COLO829 (cell line): ENCODE measurements around the gene GNAZ.

ENCODE experiments used
- DNase-seq: peaks from one replicate; pipeline ENCODE4 v3.0.0; 2012; ENCODE audit warnings: low spot score

Gene GNAZ

GRCh38 chr22:23076896-23077572, 6.7 kb downstream of the GNAZ start:
- no peak for DNase-seq

GRCh38 chr22:23077627-23078461, 7.5 kb downstream of the GNAZ start:
- no peak for DNase-seq

GRCh38 chr22:23078462-23078787, 8.1 kb downstream of the GNAZ start:
- DNase-seq, result no peak

GRCh38 chr22:23079240-23079768, 9.0 kb downstream of the GNAZ start:
- DNase-seq, result no peak

- no peak for DNase-seq
These were observed 9.6 kb downstream of the GNAZ start for GRCh38 chr22:23079814-23080521.

- no peak for DNase-seq
These were observed 10.4 kb downstream of the GNAZ start for GRCh38 chr22:23080613-23081290.

- no peak for DNase-seq
These were observed 12.4 kb downstream of the GNAZ start for GRCh38 chr22:23082534-23083314.

GRCh38 chr22:23083315-23084021, 13.1 kb downstream of the GNAZ start:
- DNase-seq, result no peak

- no peak for DNase-seq
These were observed 14.4 kb downstream of the GNAZ start for GRCh38 chr22:23084453-23085350.

GRCh38 chr22:23085351-23085671, 15.0 kb downstream of the GNAZ start:
- no peak for DNase-seq

- DNase-seq, result no peak
These were observed 15.5 kb downstream of the GNAZ start for GRCh38 chr22:23085785-23086184.

GRCh38 chr22:23086263-23086662, 15.9 kb downstream of the GNAZ start:
- DNase-seq, result no peak

GRCh38 chr22:23086787-23087186, 16.5 kb downstream of the GNAZ start:
- DNase-seq, result no peak

GRCh38 chr22:23088199-23088604, 17.9 kb downstream of the GNAZ start:
- DNase-seq, result no peak

GRCh38 chr22:23089010-23089409, 18.7 kb downstream of the GNAZ start:
- DNase-seq, result no peak

- DNase-seq, result no peak
These were observed 19.5 kb downstream of the GNAZ start for GRCh38 chr22:23089633-23090456.

- DNase-seq, result no peak
These were observed 20.1 kb downstream of the GNAZ start for GRCh38 chr22:23090457-23090835.

GRCh38 chr22:23091760-23092159, 21.4 kb downstream of the GNAZ start:
- DNase-seq, result no peak
